H1 (cell line): Measurements from ENCODE around the gene HCST. TPM values are rescaled to one million over a fixed set of nuclear protein-coding genes. Genes with fewer than 3 reads are reported as not detected.

Experiments used
- CTCF ChIA-PET: fragments of 300-600 bp; sonication (Branson Sonifier 250); formaldehyde crosslinking; loops from one replicate; lab custom pipeline; 2021; ENCODE audit not compliant: partially characterized antibody; lab: Charles Lee
- POLR2A ChIA-PET: fragments of 300-600 bp; sonication (Branson Sonifier 250); formaldehyde crosslinking; loops from one replicate; lab custom pipeline; 2021; ENCODE audit warnings: inconsistent platforms; ENCODE audit not compliant: partially characterized antibody; lab: Charles Lee
- DNase-seq, 2 experiments: peaks; one replicate each; pipeline versions ENCODE4 v3.0.0 to v3.0.0-alpha.2; 2010 to 2022; ENCODE audit warnings: low spot score in 2 of 2, low read depth in 1 of 2, mixed read lengths in 1 of 2
- FAIRE-seq: peaks from 2 replicates; lab custom pipeline; 2011; peaks lifted over from hg19 to GRCh38; lab: Jason Lieb, UNC
- H2AFZ ChIP-seq: 2 replicates; pipeline ENCODE4 v1.8.1; 2012; ENCODE audit warnings: low read length, inconsistent platforms
- H2AK5ac ChIP-seq: 2 replicates; pipeline ENCODE4 v1.6.1; 2013; ENCODE audit warnings: low read depth, low read length
- H2BK120ac ChIP-seq: replicated peaks from 2 replicates; pipeline ENCODE3; 2013; ENCODE audit warnings: low read depth, low read length, inconsistent platforms
- H2BK12ac ChIP-seq: 2 replicates; pipeline ENCODE4 v1.6.1; 2013; ENCODE audit warnings: low read depth, low read length
- H2BK15ac ChIP-seq: 2 replicates; pipeline ENCODE4 v1.6.1; 2013; ENCODE audit warnings: low read length
- H2BK20ac ChIP-seq: 2 replicates; pipeline ENCODE4 v1.6.1; 2013; ENCODE audit warnings: low read length
- H2BK5ac ChIP-seq: 2 replicates; pipeline ENCODE4 v1.6.1; 2013; ENCODE audit warnings: low read depth, low read length
- H3K14ac ChIP-seq: 2 replicates; pipeline ENCODE4 v1.6.1; 2013; ENCODE audit warnings: inconsistent platforms; ENCODE audit not compliant: insufficient read length
- H3K18ac ChIP-seq: 2 replicates; pipeline ENCODE4 v1.6.1; 2013; ENCODE audit warnings: low read length; ENCODE audit errors: extremely low read depth
- H3K23ac ChIP-seq: 2 replicates; pipeline ENCODE4 v1.6.1; 2013; ENCODE audit warnings: inconsistent platforms; ENCODE audit not compliant: insufficient read length
- H3K23me2 ChIP-seq: 2 replicates; pipeline ENCODE4 v1.6.1; 2013; ENCODE audit warnings: low read depth, low read length
- H3K27ac ChIP-seq: 2 replicates; pipeline ENCODE4 v1.6.1; 2011; ENCODE audit warnings: low read depth, low read length, inconsistent platforms
- H3K27me3 ChIP-seq, 4 experiments: replicated peaks in 1 of 4; 1 replicate in 1 of 4; 2 replicates in 3 of 4; pipeline versions ENCODE4 v1.6.1 to v1.8.1; 2011 to 2013; ENCODE audit warnings: low read length in 3 of 4, mild to moderate bottlenecking in 3 of 4, inconsistent platforms in 2 of 4, mixed read lengths in 2 of 4, moderate library complexity in 1 of 4; ENCODE audit not compliant: control insufficient read depth in 3 of 4, insufficient read depth in 3 of 4; ENCODE audit errors: extremely low read depth in 1 of 4
- H3K36me3 ChIP-seq, 4 experiments: 2 replicates each; pipeline versions ENCODE4 v1.6.1 to v1.8.1; 2011 to 2013; ENCODE audit warnings: mild to moderate bottlenecking in 4 of 4, low read length in 3 of 4, moderate library complexity in 2 of 4, control low read depth in 1 of 4, inconsistent platforms in 1 of 4; ENCODE audit not compliant: insufficient read depth in 4 of 4, control insufficient read depth in 2 of 4
- H3K4ac ChIP-seq: replicated peaks from 2 replicates; pipeline ENCODE3; 2013; ENCODE audit warnings: low read length, low read depth, mixed read lengths, inconsistent platforms; ENCODE audit not compliant: insufficient read length
- H3K4me1 ChIP-seq, 4 experiments: replicated peaks in 1 of 4; 1 replicate in 1 of 4; 2 replicates in 3 of 4; pipeline versions ENCODE4 v1.6.1 to v1.8.1; 2011 to 2013; ENCODE audit warnings: low read length in 3 of 4, inconsistent platforms in 2 of 4, mixed read lengths in 1 of 4; ENCODE audit not compliant: insufficient read depth in 4 of 4, control insufficient read depth in 3 of 4
- H3K4me2 ChIP-seq, 2 experiments: 2 replicates each; pipeline versions ENCODE4 v1.6.1 to v1.8.1; 2011 to 2013; ENCODE audit warnings: low read depth in 2 of 2, low read length in 2 of 2, control low read depth in 1 of 2, inconsistent platforms in 1 of 2, mild to moderate bottlenecking in 1 of 2; ENCODE audit not compliant: insufficient read depth in 1 of 2
- H3K4me3 ChIP-seq, 4 experiments: fragments of 200-600, 300-600 bp in 1 of 4; sonication (generic), shearing (Covaris generic), sonication (Bioruptor Twin) in 1 of 4; 2 replicates each; pipeline versions ENCODE4 v1.5.1 to v1.8.1; 2011 to 2016; ENCODE audit warnings: low read length in 4 of 4, low read depth in 3 of 4, control low read depth in 2 of 4, inconsistent platforms in 2 of 4, mild to moderate bottlenecking in 2 of 4, mixed read lengths in 1 of 4, moderate library complexity in 1 of 4; ENCODE audit not compliant: insufficient read depth in 2 of 4; ENCODE audit errors: extremely low read depth in 1 of 4
- H3K56ac ChIP-seq: replicated peaks from 2 replicates; pipeline ENCODE3; 2013; ENCODE audit warnings: low read depth, mild to moderate bottlenecking, mixed read lengths, low read length, inconsistent platforms; ENCODE audit not compliant: insufficient read length
- H3K79me1 ChIP-seq: 2 replicates; pipeline ENCODE4 v1.6.1; 2013; ENCODE audit warnings: low read depth, low read length, control low read depth
- H3K79me2 ChIP-seq, 2 experiments: 2 replicates each; pipeline versions ENCODE4 v1.6.1 to v1.8.1; 2012 to 2013; ENCODE audit warnings: low read length in 2 of 2, mild to moderate bottlenecking in 2 of 2, inconsistent platforms in 1 of 2; ENCODE audit not compliant: insufficient read depth in 2 of 2, control insufficient read depth in 1 of 2
- H3K9ac ChIP-seq, 4 experiments: replicated peaks in 1 of 4; 1 replicate in 1 of 4; 2 replicates in 3 of 4; pipeline versions ENCODE4 v1.6.1 to v1.8.1; 2011 to 2013; ENCODE audit warnings: low read depth in 3 of 4, low read length in 3 of 4, control low read depth in 2 of 4, mild to moderate bottlenecking in 2 of 4, moderate library complexity in 2 of 4, inconsistent platforms in 1 of 4; ENCODE audit errors: extremely low read depth in 1 of 4
- H3K9me3 ChIP-seq, 2 experiments: 2 replicates each; pipeline versions ENCODE4 v1.6.1 to v1.8.1; 2012 to 2013; ENCODE audit warnings: mild to moderate bottlenecking in 2 of 2, moderate library complexity in 2 of 2, control low read depth in 1 of 2, inconsistent platforms in 1 of 2, low read depth in 1 of 2, low read length in 1 of 2, mixed read lengths in 1 of 2; ENCODE audit not compliant: insufficient read depth in 2 of 2
- H4K20me1 ChIP-seq, 2 experiments: replicated peaks in 1 of 2; 2 replicates each; pipeline versions ENCODE3 to v1.8.1; 2011 to 2013; ENCODE audit warnings: inconsistent platforms in 2 of 2, low read length in 2 of 2, mild to moderate bottlenecking in 1 of 2; ENCODE audit not compliant: insufficient read depth in 2 of 2, control insufficient read depth in 1 of 2
- H4K5ac ChIP-seq: 2 replicates; pipeline ENCODE4 v1.6.1; 2013; ENCODE audit warnings: low read length, low read depth, mixed read lengths, inconsistent platforms; ENCODE audit not compliant: insufficient read length
- H4K8ac ChIP-seq: 2 replicates; pipeline ENCODE4 v1.8.0; 2013; ENCODE audit warnings: mild to moderate bottlenecking, moderate library complexity, low read length, inconsistent platforms; ENCODE audit not compliant: insufficient read depth; ENCODE audit errors: extremely low read depth
- H4K91ac ChIP-seq: replicated peaks from 2 replicates; pipeline ENCODE3; 2013; ENCODE audit warnings: low read length, mixed read lengths, inconsistent platforms; ENCODE audit not compliant: insufficient read length
- CEBPB ChIP-seq: IDR thresholded peaks from 2 replicates; pipeline ENCODE4 v1.6.1; 2012; ENCODE audit warnings: low read depth, low read length
- CHD1 ChIP-seq: IDR thresholded peaks from 2 replicates; pipeline ENCODE4 v1.6.1; 2012; ENCODE audit warnings: low read depth, low read length, improper control_type of control experiment
- CREB1 ChIP-seq: IDR thresholded peaks from 2 replicates; pipeline ENCODE4 v1.6.1; 2012; ENCODE audit warnings: inconsistent platforms
- CTBP2 ChIP-seq: IDR thresholded peaks from 2 replicates; pipeline ENCODE4 v1.7.0; 2011; ENCODE audit warnings: borderline replicate concordance, mild to moderate bottlenecking, moderate library complexity, mixed read lengths, low read length; ENCODE audit not compliant: insufficient read depth, insufficient read length
- NANOG ChIP-seq: IDR thresholded peaks from 2 replicates; pipeline ENCODE4 v1.6.1; 2011; ENCODE audit warnings: low read length, low read depth, mild to moderate bottlenecking, inconsistent platforms; ENCODE audit not compliant: insufficient read depth, poor library complexity, severe bottlenecking
- NRF1 ChIP-seq: IDR thresholded peaks from 2 replicates; pipeline ENCODE4 v1.6.1; 2011; ENCODE audit warnings: mild to moderate bottlenecking, low read depth, low read length, improper control_type of control experiment
- PHF8 ChIP-seq: fragments of 200-600 bp; sonication (generic); conservative IDR thresholded peaks from 2 replicates; pipeline ENCODE4 v1.7.1; 2012; ENCODE audit warnings: low read depth, mild to moderate bottlenecking, inconsistent platforms, low read length, moderate library complexity
- POLR2AphosphoS5 ChIP-seq: IDR thresholded peaks from 2 replicates; pipeline ENCODE4 v1.6.1; 2011; ENCODE audit warnings: low read depth, low read length
- SAP30 ChIP-seq: fragments of 300-600 bp; sonication (generic); IDR thresholded peaks from 2 replicates; pipeline ENCODE4 v1.7.1; 2012; ENCODE audit warnings: low read length, moderate library complexity, mild to moderate bottlenecking, inconsistent platforms; ENCODE audit not compliant: insufficient read depth, insufficient replicate concordance
- SP1 ChIP-seq: IDR thresholded peaks from 2 replicates; pipeline ENCODE4 v1.6.1; 2011; ENCODE audit warnings: low read depth, low read length
- SP2 ChIP-seq: IDR thresholded peaks from 2 replicates; pipeline ENCODE4 v1.6.1; 2012; ENCODE audit warnings: mild to moderate bottlenecking, low read length, inconsistent platforms
- TBP ChIP-seq: IDR thresholded peaks from 2 replicates; pipeline ENCODE4 v1.6.1; 2011; ENCODE audit warnings: low read depth, low read length, improper control_type of control experiment
- WGBS, 2 experiments: shearing (Covaris generic) in 1 of 2; methylation state at CpG; one replicate each; pipeline versions ENCODE4 v1.1.6 to v1.1.7; 2013 to 2015; ENCODE audit warnings: low lambda C conversion rate in 2 of 2, mixed read lengths in 2 of 2, inconsistent platforms in 1 of 2, low coverage in 1 of 2, missing lambda C conversion rate in 1 of 2; ENCODE audit not compliant: insufficient replicate concordance in 2 of 2, insufficient coverage in 1 of 2, insufficient read length in 1 of 2; ENCODE audit errors: extremely low coverage in 1 of 2, missing lambda C conversion rate in 1 of 2; 5-methylcytosine and 5-hydroxymethylcytosine counted together
- polyA plus RNA-seq, 7 experiments: library from polyadenylated mRNA; depleted of rRNA in 3 of 7; stranded (reverse) in 5 of 7; unstranded in 2 of 7; fragments of >200 nt in 5 of 7; fragments of 200-250 nt in 2 of 7; gene quantifications; 1 replicate in 5 of 7; 2 replicates in 1 of 7; 4 replicates in 1 of 7; pipeline versions ENCODE4 v1.2.1 to v1.2.3, GENCODE V29; 2011 to 2013; ENCODE audit warnings: missing spikeins in 2 of 7, mixed read lengths in 2 of 7
- total RNA-seq: library from RNA; stranded (reverse); fragmentation: NEBNext Ultra II Directional; extraction: Animal tissue kit (Norgen Biotek cat#: 25700); gene quantifications from 2 replicates; pipeline ENCODE4 v1.2.1, GENCODE V29; 2021

Gene HCST
- total and polyA plus RNA-seq, 2 of the 8 experiments (the other 6 are each of a cell fraction or from before 2014, with no cell fraction given) = 2.8 TPM; not detected in 1

DNA sequence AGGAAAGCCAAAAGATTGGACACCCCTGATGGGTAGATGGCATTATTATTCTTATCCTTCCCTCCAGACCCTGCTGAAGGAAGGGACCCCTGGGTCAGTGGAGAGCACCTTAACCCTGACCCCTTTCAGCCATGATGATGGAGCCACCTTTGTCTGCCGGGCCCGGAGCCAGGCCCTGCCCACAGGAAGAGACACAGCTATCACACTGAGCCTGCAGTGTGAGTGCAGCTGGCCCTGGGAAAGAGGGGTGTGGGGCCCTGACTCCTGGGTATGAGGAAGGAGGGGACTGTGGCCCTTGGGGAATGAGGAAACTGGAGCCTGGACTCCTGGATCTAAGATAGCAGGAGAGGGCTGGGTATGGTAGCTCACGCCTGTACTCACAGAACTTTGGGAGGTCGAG is 42.9 kb upstream of the HCST start:
- H3K4ac ChIP-seq = no peak overlapping the region
- no peak for DNase-seq
- no peaks in the 10 kb centered on the region for H3K36me3 ChIP-seq
- no peak overlapping the region for H3K23ac ChIP-seq
- CTCF ChIA-PET = interaction anchor here (1.1 to 2.9 kb wide), 3 partner anchors 9 to 75 kb away, joined by 3 to 18 read pairs (median 4); no protein-coding TSS in a partner anchor
- H3K9ac ChIP-seq = no peak overlapping the region
- H3K4me2 ChIP-seq = no peak overlapping the region
- no peaks in the 10 kb centered on the region for H3K79me2 ChIP-seq
- H3K27ac ChIP-seq = no peak overlapping the region
- H3K56ac ChIP-seq = no peak overlapping the region
- no peak overlapping the region for H4K5ac ChIP-seq
- no peak overlapping the region for H2BK120ac ChIP-seq
- H3K14ac ChIP-seq = no peak overlapping the region
- peaks cover 7 to 72% (median 65%) of the 10 kb centered on the region in 4 experiments for H3K27me3 ChIP-seq
- no peak overlapping the region for H4K91ac ChIP-seq
- H4K20me1 ChIP-seq = peaks cover 0 to 3% of the 10 kb centered on the region in 2 experiments
- H3K79me1 ChIP-seq = no peaks in the 10 kb centered on the region
- H3K18ac ChIP-seq = no peak overlapping the region
- H3K9me3 ChIP-seq = no peaks in the 10 kb centered on the region
- H2BK20ac ChIP-seq = no peak overlapping the region
- H4K8ac ChIP-seq = no peak overlapping the region
- TF ChIP-seq CEBPB (no peak), CREB1 (no peak), SP1 (no peak), POLR2AphosphoS5 (no peak), CTBP2 (no peak), NRF1 (no peak), SP2 (no peak), CHD1 (no peak), SAP30 (no peak), TBP (no peak), PHF8 (no peak), NANOG (no peak)
- no peak overlapping the region for H2AFZ ChIP-seq
- H2BK5ac ChIP-seq = no peak overlapping the region
- peaks cover 0 to 23% (median 13%) of the 10 kb centered on the region in 4 experiments; a peak in 6 of 7 replicates for H3K4me1 ChIP-seq
- no peak overlapping the region for H2AK5ac ChIP-seq
- H2BK15ac ChIP-seq = no peak overlapping the region
- no peak overlapping the region for H2BK12ac ChIP-seq
- H3K4me3 ChIP-seq = no peak overlapping the region
- FAIRE-seq = no peak
- 92% methylated on average over 3 of the region's 4 CpGs; no CpG with 5 or more reads in 1 of the 2 experiments for WGBS, 2 experiments
- H3K23me2 ChIP-seq = peaks cover 22% of the 10 kb centered on the region
- POLR2A ChIA-PET = interaction anchor here (0.8 kb wide), 1 partner anchor 10 kb away, joined by 3 read pairs; no protein-coding TSS in a partner anchor
